GM12878 (cell line): ENCODE results near the gene TNFSF9. TPM values are rescaled to one million over a fixed set of nuclear protein-coding genes. Genes with fewer than 3 reads are reported as not detected.
A peak's percentile ranks its signal among the peaks of the same experiment; 100 is the strongest.

Experiments used
- ATAC-seq: fragments of 200-7000 bp; cut with Tn5 transposase; 3 replicates; pipeline ENCODE4 v1.9.1; 2020; ENCODE audit warnings: mild to moderate bottlenecking, moderate library complexity
- BruUV-seq: library from RNA; stranded (reverse); fragments of 400-500 nt; replicated peaks from 2 replicates; lab custom pipeline; 2021; lab: Mats Ljungman, UMichigan
- CTCF ChIA-PET: fragments of 300-600 bp; sonication (Branson Sonifier 250); formaldehyde crosslinking; extraction: SDS; loops from one replicate; lab custom pipeline; 2021; ENCODE audit warnings: inconsistent platforms; lab: Yijun Ruan, JAX
- POLR2A ChIA-PET: fragments of 350-600 bp; formaldehyde crosslinking; extraction: SDS; loops from one replicate; lab custom pipeline; 2021; ENCODE audit warnings: inconsistent platforms; lab: Charles Lee
- RAD21 ChIA-PET: fragments of 300-600 bp; sonication (Branson Sonifier 250); formaldehyde crosslinking; loops from one replicate; lab custom pipeline; 2023; ENCODE audit warnings: antibody characterized with exemption; ENCODE audit not compliant: unreplicated experiment; lab: Charles Lee
- SMC1A ChIA-PET: fragments of 300-600 bp; sonication (Branson Sonifier 250); formaldehyde crosslinking; loops from one replicate; lab custom pipeline; 2023; ENCODE audit not compliant: unreplicated experiment, uncharacterized antibody; lab: Charles Lee
- DNase-seq: peaks from one replicate; pipeline ENCODE4 v3.0.0-alpha.2; 2011; ENCODE audit warnings: low read depth, low spot score
- FAIRE-seq: peaks from 3 replicates; lab custom pipeline; 2011; peaks lifted over from hg19 to GRCh38; lab: Jason Lieb, UNC
- H2AFZ ChIP-seq: 2 replicates; pipeline ENCODE4 v1.6.0; 2011; ENCODE audit warnings: low read depth, low read length, control low read depth; ENCODE audit not compliant: control insufficient read depth
- H3K27ac ChIP-seq: 2 replicates; pipeline ENCODE4 v1.5.1; 2011; ENCODE audit warnings: control low read depth; ENCODE audit not compliant: control insufficient read depth, insufficient read depth
- H3K27me3 ChIP-seq, 2 experiments: replicated peaks in 1 of 2; 2 replicates each; pipeline versions ENCODE4 v1.6.0 to v1.6.1; 2011; ENCODE audit warnings: low read length in 1 of 2; ENCODE audit not compliant: control insufficient read depth in 2 of 2, insufficient read depth in 2 of 2
- H3K36me3 ChIP-seq, 2 experiments: 2 replicates each; pipeline ENCODE4 v1.5.1; 2011; ENCODE audit warnings: low read length in 1 of 2; ENCODE audit not compliant: control insufficient read depth in 2 of 2, insufficient read depth in 2 of 2
- H3K4me1 ChIP-seq: 2 replicates; pipeline ENCODE4 v1.6.1; 2011; ENCODE audit warnings: mild to moderate bottlenecking, low read length, moderate library complexity, mixed read lengths; ENCODE audit not compliant: control insufficient read depth, insufficient read depth
- H3K4me2 ChIP-seq: 2 replicates; pipeline ENCODE4 v1.6.0; 2011; ENCODE audit warnings: control low read depth; ENCODE audit not compliant: control insufficient read depth, insufficient read depth
- H3K4me3 ChIP-seq: fragments of 200-600 bp; sonication (generic); 2 replicates; pipeline ENCODE4 v1.5.1; 2016
- H3K79me2 ChIP-seq: 2 replicates; pipeline ENCODE4 v1.6.0; 2011; ENCODE audit warnings: low read length; ENCODE audit not compliant: control insufficient read depth, insufficient read depth
- H3K9ac ChIP-seq: 2 replicates; pipeline ENCODE4 v1.8.0; 2011; ENCODE audit warnings: low read length, control low read depth, mixed read lengths; ENCODE audit not compliant: control insufficient read depth, insufficient read depth
- H3K9me3 ChIP-seq: replicated peaks from 3 replicates; pipeline ENCODE4 v1.5.1; 2011; ENCODE audit warnings: mild to moderate bottlenecking, low read length; ENCODE audit not compliant: control insufficient read depth, insufficient read depth
- H4K20me1 ChIP-seq: 2 replicates; pipeline ENCODE4 v1.6.0; 2011; ENCODE audit not compliant: control insufficient read depth, insufficient read depth
- BMI1 ChIP-seq: fragments of 450-650 bp; IDR thresholded peaks from 2 replicates; pipeline ENCODE4 v1.6.1; 2016; ENCODE audit warnings: mild to moderate bottlenecking, moderate library complexity, borderline replicate concordance
- E2F8 ChIP-seq: fragments of 450-650 bp; IDR thresholded peaks from 2 replicates; pipeline ENCODE4 v1.6.1; 2018; ENCODE audit warnings: mild to moderate bottlenecking, low read depth, moderate library complexity; ENCODE audit not compliant: partially characterized antibody
- EZH2 ChIP-seq: IDR thresholded peaks from 2 replicates; pipeline ENCODE4 v1.6.1; 2012; ENCODE audit warnings: low read depth, mild to moderate bottlenecking, control low read depth, inconsistent platforms, low read length, borderline replicate concordance; ENCODE audit not compliant: control insufficient read depth
- HDGF ChIP-seq: fragments of 450-650 bp; IDR thresholded peaks from 2 replicates; pipeline ENCODE4 v1.6.1; 2016; ENCODE audit warnings: antibody characterized with exemption
- HSF1 ChIP-seq: fragments of 150-350 bp; IDR thresholded peaks from 2 replicates; pipeline ENCODE4 v1.6.1; 2014; ENCODE audit warnings: mild to moderate bottlenecking, low read depth, low read length
- IRF4 ChIP-seq: IDR thresholded peaks from 2 replicates; pipeline ENCODE4 v1.6.1; 2011; ENCODE audit warnings: low read depth, low read length
- MXI1 ChIP-seq: fragments of 150-350 bp; IDR thresholded peaks from 2 replicates; pipeline ENCODE4 v1.6.1; 2011; ENCODE audit warnings: low read depth, mild to moderate bottlenecking, inconsistent platforms, low read length, improper control_type of control experiment
- POLR2A ChIP-seq: IDR thresholded peaks from 2 replicates; pipeline ENCODE4 v1.6.1; 2011; ENCODE audit warnings: low read depth, mild to moderate bottlenecking, low read length
- POLR2AphosphoS5 ChIP-seq: IDR thresholded peaks from 2 replicates; pipeline ENCODE4 v1.6.1; 2011; ENCODE audit warnings: mild to moderate bottlenecking, low read length, inconsistent platforms
- RB1 ChIP-seq: fragments of 450-650 bp; formaldehyde crosslinking; IDR thresholded peaks from 2 replicates; pipeline ENCODE4 v1.6.1; 2017; ENCODE audit warnings: mild to moderate bottlenecking, borderline replicate concordance
- RCOR1 ChIP-seq: conservative IDR thresholded peaks from 2 replicates; pipeline ENCODE4 v1.6.1; 2012; ENCODE audit warnings: low read depth, low read length, improper control_type of control experiment
- STAT1 ChIP-seq: fragments of 450-650 bp; conservative IDR thresholded peaks from 2 replicates; pipeline ENCODE4 v1.6.1; 2014; ENCODE audit warnings: antibody characterized with exemption, mild to moderate bottlenecking
- ZNF24 ChIP-seq: fragments of 450-650 bp; IDR thresholded peaks from 2 replicates; pipeline ENCODE4 v1.6.1; 2017; ENCODE audit warnings: antibody characterized with exemption, mild to moderate bottlenecking
- WGBS: methylation state at CpG from one replicate; pipeline ENCODE4 v1.1.6; 2016; ENCODE audit warnings: low lambda C conversion rate; ENCODE audit not compliant: insufficient replicate concordance, insufficient coverage; ENCODE audit errors: missing lambda C conversion rate; 5-methylcytosine and 5-hydroxymethylcytosine counted together
- in situ Hi-C: fragments of 300-500 bp; cut with MboI; formaldehyde crosslinking; loops from 9 replicates; pipeline ENCODE4 v1.14.3; 2018; ENCODE audit warnings: mixed read lengths
- intact Hi-C: fragments of 100-400 bp; cut with micrococcal nuclease; formaldehyde crosslinking; loops from one replicate; pipeline ENCODE4 v1.14.2; 2022; ENCODE audit not compliant: unreplicated experiment
- polyA plus RNA-seq, 11 experiments: library from polyadenylated mRNA; depleted of rRNA in 4 of 11; unstranded in 6 of 11; stranded (reverse) in 5 of 11; fragments of >200 nt; fragmentation: Nextera tagmentation in 4 of 11; fragmentation: Illumina TruSeq in 1 of 11; extraction: Ambion mirVana in 4 of 11; extraction: Trizol in 1 of 11; gene quantifications; 1 replicate in 1 of 11; 2 replicates in 10 of 11; pipeline versions ENCODE4 v1.2.1 to v1.2.3, GENCODE V29; 2011 to 2016; ENCODE audit warnings: inconsistent platforms in 2 of 11, missing spikeins in 2 of 11, low read depth in 1 of 11
- total RNA-seq, 4 experiments: library from RNA; depleted of rRNA in 3 of 4; stranded (reverse); fragments of >200 nt in 3 of 4; fragmentation: Illumina TruSeq in 1 of 4; extraction: Trizol in 1 of 4; gene quantifications; 2 replicates each; pipeline versions ENCODE4 v1.2.1 to v1.2.3, GENCODE V29; 2013 to 2021
- TF ChIP-seq, protein P1 (sequence below): fragments of 450-650 bp; IDR thresholded peaks from 2 replicates; pipeline ENCODE4 v1.6.1; 2016; ENCODE audit warnings: mild to moderate bottlenecking
- TF ChIP-seq, protein P2 (sequence below): fragments of 450-650 bp; IDR thresholded peaks from 2 replicates; pipeline ENCODE4 v1.6.1; 2017; ENCODE audit warnings: antibody characterized with exemption, mild to moderate bottlenecking, moderate library complexity

The TNFSF9 gene
- total and polyA plus RNA-seq, 10 of the 15 experiments (the other 5 are each of a cell fraction or from before 2014, with no cell fraction given): 6.2 to 75.3 (median 22.1) TPM

GRCh38 chr19:6516018-6516658 lies 14.7 kb upstream of the TNFSF9 start:
- Histone ChIP-seq H3K9ac (peak overlapping the region; percentile 95), H3K9me3 (no peaks in the 10 kb centered on the region; the same call in 1 of the 3 replicates), H3K27ac (peak overlapping the region; percentile 98), H3K4me3 (peak overlapping the region; percentile 92), H4K20me1 (no peaks in the 10 kb centered on the region), H2AFZ (peak overlapping the region; percentile 89), H3K79me2 (peaks cover 14% of the 10 kb centered on the region), H3K36me3 (no peaks in the 10 kb centered on the region), H3K27me3 (no peaks in the 10 kb centered on the region), H3K4me1 (peaks cover 28% of the 10 kb centered on the region), H3K4me2 (peak overlapping the region; percentile 95)
- intact Hi-C loops: loop anchor here (1.0 to 2.0 kb wide), 6 partner anchors 37 to 253 kb away; partner anchors contain the start of genes CD70 and TNFSF14
- in situ Hi-C loops: loop anchor here (5.0 kb wide), 2 partner anchors 221 to 346 kb away; partner anchors contain the start of genes GPR108 and TRIP10
- under 1% methylated on average over 26 of the region's 26 CpGs for WGBS
- DNase-seq (peak; percentile 95), ATAC-seq (peak; percentile 61), FAIRE-seq (no peak)
- SMC1A ChIA-PET: interaction anchor here (1.0 to 3.3 kb wide), 18 partner anchors 22 to 390 kb away, joined by 3 to 23 read pairs (median 4); partner anchors contain the start of genes DENND1C, GPR108, TNFSF14 and VAV1
- POLR2A ChIA-PET: interaction anchor here (0.5 to 2.9 kb wide), 20 partner anchors 15 to 348 kb away, joined by 3 to 12 read pairs (median 4); partner anchors contain the start of genes CD70, DENND1C, GPR108 and TNFSF9
- CTCF ChIA-PET: interaction anchor here (0.6 to 3.3 kb wide), 29 partner anchors 8 to 577 kb away, joined by 3 to 29 read pairs (median 4); partner anchors contain the start of genes CD70, DENND1C and GPR108
- RAD21 ChIA-PET: interaction anchor here (0.6 to 3.3 kb wide), 32 partner anchors 12 to 390 kb away, joined by 3 to 35 read pairs (median 6); partner anchors contain the start of genes CD70, DENND1C, GPR108 and SLC25A23
- BruUV-seq: no TSS peak
- TF ChIP-seq, protein P1, sequence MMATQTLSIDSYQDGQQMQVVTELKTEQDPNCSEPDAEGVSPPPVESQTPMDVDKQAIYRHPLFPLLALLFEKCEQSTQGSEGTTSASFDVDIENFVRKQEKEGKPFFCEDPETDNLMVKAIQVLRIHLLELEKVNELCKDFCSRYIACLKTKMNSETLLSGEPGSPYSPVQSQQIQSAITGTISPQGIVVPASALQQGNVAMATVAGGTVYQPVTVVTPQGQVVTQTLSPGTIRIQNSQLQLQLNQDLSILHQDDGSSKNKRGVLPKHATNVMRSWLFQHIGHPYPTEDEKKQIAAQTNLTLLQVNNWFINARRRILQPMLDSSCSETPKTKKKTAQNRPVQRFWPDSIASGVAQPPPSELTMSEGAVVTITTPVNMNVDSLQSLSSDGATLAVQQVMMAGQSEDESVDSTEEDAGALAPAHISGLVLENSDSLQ: peak; percentile 97
- TF ChIP-seq HSF1 (no peak), HDGF (peak; percentile 99), POLR2AphosphoS5 (peak; percentile 73), RB1 (no peak), BMI1 (no peak), STAT1 (no peak), RCOR1 (no peak), POLR2A (peak; percentile 66; the same call in 1 of the 2 replicates), EZH2 (no peak), IRF4 (no peak), MXI1 (peak; percentile 25; the same call in 1 of the 2 replicates), ZNF24 (no peak), E2F8 (no peak)
- TF ChIP-seq, protein P2, sequence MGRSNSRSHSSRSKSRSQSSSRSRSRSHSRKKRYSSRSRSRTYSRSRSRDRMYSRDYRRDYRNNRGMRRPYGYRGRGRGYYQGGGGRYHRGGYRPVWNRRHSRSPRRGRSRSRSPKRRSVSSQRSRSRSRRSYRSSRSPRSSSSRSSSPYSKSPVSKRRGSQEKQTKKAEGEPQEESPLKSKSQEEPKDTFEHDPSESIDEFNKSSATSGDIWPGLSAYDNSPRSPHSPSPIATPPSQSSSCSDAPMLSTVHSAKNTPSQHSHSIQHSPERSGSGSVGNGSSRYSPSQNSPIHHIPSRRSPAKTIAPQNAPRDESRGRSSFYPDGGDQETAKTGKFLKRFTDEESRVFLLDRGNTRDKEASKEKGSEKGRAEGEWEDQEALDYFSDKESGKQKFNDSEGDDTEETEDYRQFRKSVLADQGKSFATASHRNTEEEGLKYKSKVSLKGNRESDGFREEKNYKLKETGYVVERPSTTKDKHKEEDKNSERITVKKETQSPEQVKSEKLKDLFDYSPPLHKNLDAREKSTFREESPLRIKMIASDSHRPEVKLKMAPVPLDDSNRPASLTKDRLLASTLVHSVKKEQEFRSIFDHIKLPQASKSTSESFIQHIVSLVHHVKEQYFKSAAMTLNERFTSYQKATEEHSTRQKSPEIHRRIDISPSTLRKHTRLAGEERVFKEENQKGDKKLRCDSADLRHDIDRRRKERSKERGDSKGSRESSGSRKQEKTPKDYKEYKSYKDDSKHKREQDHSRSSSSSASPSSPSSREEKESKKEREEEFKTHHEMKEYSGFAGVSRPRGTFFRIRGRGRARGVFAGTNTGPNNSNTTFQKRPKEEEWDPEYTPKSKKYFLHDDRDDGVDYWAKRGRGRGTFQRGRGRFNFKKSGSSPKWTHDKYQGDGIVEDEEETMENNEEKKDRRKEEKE: no peak
